RWPE2 (cell line): ENCODE measurements around the gene TSEN2.

ENCODE experiments used
- ATAC-seq: fragments of 200-7000 bp; cut with Tn5 transposase; 3 replicates; pipeline ENCODE4 v1.9.1; 2021; ENCODE audit warnings: low read depth
- DNase-seq: peaks from one replicate; pipeline ENCODE4 v3.0.0-alpha.2; 2020; ENCODE audit warnings: low spot score
- H3K27ac ChIP-seq: fragments of 450-650 bp; 2 replicates; pipeline ENCODE4 v1.5.1; 2017; ENCODE audit warnings: mild to moderate bottlenecking; ENCODE audit not compliant: poor library complexity, severe bottlenecking
- H3K27me3 ChIP-seq: fragments of 250-450 bp; sonication (Bioruptor Pico); 2 replicates; pipeline ENCODE4 v1.5.1; 2021; ENCODE audit warnings: mild to moderate bottlenecking, moderate library complexity; ENCODE audit not compliant: insufficient read depth, poor library complexity, severe bottlenecking
- H3K36me3 ChIP-seq: fragments of 250-450 bp; sonication (Bioruptor Pico); 2 replicates; pipeline ENCODE4 v1.5.1; 2020; ENCODE audit warnings: low read depth, mild to moderate bottlenecking, moderate library complexity
- H3K4me1 ChIP-seq: fragments of 250-450 bp; sonication (Bioruptor Pico); 2 replicates; pipeline ENCODE4 v1.5.1; 2021; ENCODE audit warnings: mild to moderate bottlenecking, moderate library complexity; ENCODE audit not compliant: insufficient read depth, poor library complexity, severe bottlenecking
- H3K4me3 ChIP-seq: fragments of 250-450 bp; sonication (Bioruptor Pico); 2 replicates; pipeline ENCODE4 v1.5.1; 2021; ENCODE audit warnings: mild to moderate bottlenecking, moderate library complexity; ENCODE audit not compliant: severe bottlenecking
- H3K9me3 ChIP-seq: fragments of 250-450 bp; sonication (Bioruptor Pico); 2 replicates; pipeline ENCODE4 v1.5.1; 2021; ENCODE audit warnings: mild to moderate bottlenecking, moderate library complexity; ENCODE audit not compliant: severe bottlenecking
- CTCF ChIP-seq: fragments of 450-650 bp; IDR thresholded peaks from one replicate; pipeline ENCODE4 v1.5.1; 2017; ENCODE audit warnings: mild to moderate bottlenecking, moderate library complexity; ENCODE audit not compliant: poor library complexity, severe bottlenecking

TSEN2 gene

GRCh38 chr3:12483410-12483809, 870 bp upstream of the TSEN2 start:
- H3K4me3 ChIP-seq: peak overlapping the region; percentile 47
- DNase-seq (no peak), ATAC-seq (no peak)
- no peak for TF ChIP-seq CTCF
- peaks cover 18% of the 10 kb centered on the region; the same call in 1 of the 2 replicates for H3K36me3 ChIP-seq
- no peak overlapping the region for H3K27ac ChIP-seq
- H3K4me1 ChIP-seq: no peaks in the 10 kb centered on the region
- no peaks in the 10 kb centered on the region for H3K9me3 ChIP-seq
- no peaks in the 10 kb centered on the region for H3K27me3 ChIP-seq

- DNase-seq: no peak
- Histone ChIP-seq H3K9me3 (no peaks in the 10 kb centered on the region), H3K27me3 (no peaks in the 10 kb centered on the region), H3K36me3 (peaks cover 20% of the 10 kb centered on the region; the same call in 1 of the 2 replicates), H3K4me3 (peak overlapping the region; percentile 47), H3K27ac (no peak overlapping the region), H3K4me1 (no peaks in the 10 kb centered on the region)
- ATAC-seq: peak; percentile 26; the same call in 2 of the 3 replicates
- TF ChIP-seq CTCF: no peak
Observed at GRCh38 chr3:12483872-12484197, 445 bp upstream of the TSEN2 start.

DNA sequence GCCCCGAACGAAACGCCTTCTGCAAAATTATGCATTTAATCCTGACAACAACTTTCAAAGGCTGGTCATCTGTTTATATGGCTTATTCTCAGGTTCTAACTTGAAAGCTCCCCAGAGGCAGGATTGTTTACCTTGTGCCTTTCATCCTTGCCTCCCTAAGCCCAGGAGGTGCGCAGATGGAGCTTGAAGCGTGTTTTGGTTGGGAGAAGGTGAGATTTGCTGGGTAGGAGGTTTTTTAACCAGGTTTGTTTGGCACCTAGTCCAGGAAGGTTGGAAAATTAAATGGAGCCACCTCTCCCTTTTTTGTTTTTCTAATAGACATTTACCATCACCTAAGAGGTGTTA, 675 bp downstream of the TSEN2 start:
- H3K4me1 ChIP-seq: no peaks in the 10 kb centered on the region
- peak overlapping the region; percentile 3 for H3K27ac ChIP-seq
- no peaks in the 10 kb centered on the region for H3K27me3 ChIP-seq
- H3K4me3 ChIP-seq: peak overlapping the region; percentile 47
- DNase-seq (no peak), ATAC-seq (no peak)
- peaks cover 31% of the 10 kb centered on the region for H3K36me3 ChIP-seq
- no peak for TF ChIP-seq CTCF
- H3K9me3 ChIP-seq: no peaks in the 10 kb centered on the region

GRCh38 chr3:12486001-12486400, 1.7 kb downstream of the TSEN2 start:
- Histone ChIP-seq H3K9me3 (no peaks in the 10 kb centered on the region), H3K27me3 (no peaks in the 10 kb centered on the region), H3K27ac (no peak overlapping the region), H3K4me3 (no peak overlapping the region), H3K36me3 (peaks cover 40% of the 10 kb centered on the region), H3K4me1 (no peaks in the 10 kb centered on the region)
- no peak for ATAC-seq
- no peak for DNase-seq
- TF ChIP-seq CTCF: no peak

DNA sequence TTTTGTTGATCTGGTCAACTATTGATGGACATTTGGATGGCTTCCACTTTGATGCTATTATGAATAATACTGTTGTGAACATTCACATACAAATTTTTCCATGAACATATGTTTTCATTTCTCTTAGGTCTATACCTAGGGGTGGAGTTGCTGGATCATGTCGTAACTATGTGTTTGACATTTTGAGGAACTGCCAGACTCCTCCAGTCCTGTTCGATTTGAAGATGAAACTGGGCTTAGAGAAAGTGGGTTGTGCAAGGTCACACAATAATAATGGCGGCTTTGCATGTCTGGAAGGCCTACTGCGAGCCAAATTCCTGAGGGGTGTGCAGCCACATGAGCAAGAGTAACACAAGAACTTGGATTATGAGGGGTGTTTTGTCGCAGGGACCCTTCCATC, 2.6 kb downstream of the TSEN2 start:
- Histone ChIP-seq H3K4me1 (no peaks in the 10 kb centered on the region), H3K27me3 (no peaks in the 10 kb centered on the region), H3K4me3 (no peak overlapping the region), H3K9me3 (no peaks in the 10 kb centered on the region), H3K36me3 (peaks cover 49% of the 10 kb centered on the region), H3K27ac (no peak overlapping the region)
- no peak for TF ChIP-seq CTCF
- ATAC-seq: no peak
- DNase-seq: no peak
